ENCODE data around the gene HSPB2.
"Not testable (repeated sequence)": the region's sequence is repeated elsewhere in the genome, so short reads cannot be mapped to it uniquely, and the experiment has no call there.

Gene HSPB2

GRCh38 chr11:111912535-111912934 lies at the start of gene HSPB2:
Gene HSPB2 (plus strand): TSS chr11:111912734. CDS start chr11:111912830, 96 bp downstream.
- DNase-seq, result no peak

GRCh38 chr11:111870113-111870512 lies 42.4 kb upstream of the HSPB2 start:
- DNase-seq, result no peak

GRCh38 chr11:111870522-111870885 lies 42.0 kb upstream of the HSPB2 start:
- no peak for DNase-seq

- DNase-seq, result peak in 1 of 2 experiments; percentile 85
Measured at GRCh38 chr11:111870886-111871692, 41.4 kb upstream of the HSPB2 start, which contains the start of gene ALG9. Gene ALG9 (minus strand): TSS chr11:111871581. CDS start chr11:111871482, 99 bp downstream.

- no peak for DNase-seq
Measured at GRCh38 chr11:111871693-111872161, 40.8 kb upstream of the HSPB2 start.

GRCh38 chr11:111878385-111878848 lies 34.1 kb upstream of the HSPB2 start:
- DNase-seq, result no peak

- peak; percentile 92 to 95 for DNase-seq
Measured at GRCh38 chr11:111878849-111879636, 33.5 kb upstream of the HSPB2 start, which contains the start of the genes CFAP68 and FDXACB1. Gene CFAP68 (plus strand): TSS chr11:111879541. CDS start chr11:111879561, 20 bp downstream. Gene FDXACB1 (minus strand): TSS chr11:111879165. CDS start chr11:111879132, 33 bp downstream.

- DNase-seq, result no peak
Measured at GRCh38 chr11:111879637-111879960, 32.9 kb upstream of the HSPB2 start.

GRCh38 chr11:111882202-111882601 lies 30.3 kb upstream of the HSPB2 start:
- DNase-seq, result no peak

- not testable (repeated sequence) for DNase-seq
Measured at GRCh38 chr11:111885053-111885452, 27.5 kb upstream of the HSPB2 start.

GRCh38 chr11:111886032-111886431 lies 26.5 kb upstream of the HSPB2 start:
- no peak for DNase-seq

GRCh38 chr11:111886844-111887243 lies 25.7 kb upstream of the HSPB2 start:
- DNase-seq, result no peak

GRCh38 chr11:111905411-111905810 lies 7.1 kb upstream of the HSPB2 start:
- no peak for DNase-seq

- no peak for DNase-seq
Measured at GRCh38 chr11:111906680-111907079, 5.9 kb upstream of the HSPB2 start.

- DNase-seq, result no peak
Measured at GRCh38 chr11:111908639-111909305, 3.8 kb upstream of the HSPB2 start.

GRCh38 chr11:111909378-111909777 lies 3.2 kb upstream of the HSPB2 start:
- DNase-seq, result no peak

GRCh38 chr11:111910676-111911562 lies 1.6 kb upstream of the HSPB2 start:
- no peak for DNase-seq

GRCh38 chr11:111911563-111912401 lies 752 bp upstream of the HSPB2 start, which contains the start of gene CRYAB:
Gene CRYAB (minus strand): TSS chr11:111911770. CDS start chr11:111911724, 46 bp downstream.
- no peak for DNase-seq

GRCh38 chr11:111913031-111913861 lies 712 bp downstream of the HSPB2 start:
- DNase-seq, result no peak

- DNase-seq, result no peak
Measured at GRCh38 chr11:111913997-111914396, 1.5 kb downstream of the HSPB2 start.
